ENCODE data around the gene KIF5B.

- no peak for TF ChIP-seq CTCF (IDR thresholded peaks at IDR 0.05)
- no peak for TF ChIP-seq POLR2A (IDR thresholded peaks at IDR 0.05)
These were observed 78.1 kb downstream of the KIF5B start for GRCh38 chr10:31978156-31978483.

All from thyroid gland (tissue), 4 donors.